PFSK-1 (cell line): ENCODE data around the gene KIAA0232.

Source experiments
- SIN3A ChIP-seq: IDR thresholded peaks from 2 replicates; pipeline ENCODE4 v1.6.1; 2012; ENCODE audit warnings: mild to moderate bottlenecking, low read length, moderate library complexity, borderline replicate concordance; ENCODE audit not compliant: insufficient read depth
- TAF1 ChIP-seq: IDR thresholded peaks from 2 replicates; pipeline ENCODE4 v1.6.1; 2012; ENCODE audit warnings: low read length, control low read depth, borderline replicate concordance; ENCODE audit not compliant: insufficient read depth

DNA sequence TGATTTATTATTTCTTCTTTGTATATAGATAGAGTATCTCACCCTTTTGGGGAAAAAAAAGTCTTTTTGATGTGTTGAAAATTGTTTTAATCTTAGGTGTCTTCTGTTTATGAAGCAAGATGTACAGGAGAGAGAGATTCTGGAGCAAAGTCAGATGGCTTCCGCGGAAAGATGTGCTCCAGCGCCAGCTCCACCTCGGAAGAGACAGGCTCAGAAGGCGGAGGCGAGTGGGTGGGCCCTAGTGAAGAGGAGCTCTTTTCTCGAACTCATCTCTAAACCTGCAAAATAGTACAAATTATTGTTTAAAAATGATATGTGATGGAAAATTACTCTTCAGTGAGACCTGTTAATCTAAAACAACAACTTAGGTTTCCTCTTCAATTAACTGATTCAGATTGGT, 98.2 kb downstream of the KIAA0232 start:
- TF ChIP-seq SIN3A: no peak
- no peak for TF ChIP-seq TAF1
